HCT116 (cell line): Measurements from ENCODE around the gene EHF. TPM values are rescaled to one million over a fixed set of nuclear protein-coding genes. Genes with fewer than 3 reads are reported as not detected.

Source experiments
- ATAC-seq: fragments of 200-7000 bp; cut with Tn5 transposase; 2 replicates; pipeline ENCODE4 v1.9.1; 2020; ENCODE audit warnings: mild to moderate bottlenecking, moderate library complexity
- BruUV-seq: library from RNA; stranded (reverse); fragments of 400-500 nt; replicated peaks from 2 replicates; lab custom pipeline; 2021; lab: Mats Ljungman, UMichigan
- CTCF ChIA-PET: fragments of 300-600 bp; sonication (Branson Sonifier 250); formaldehyde crosslinking; loops from one replicate; lab custom pipeline; 2021; ENCODE audit warnings: antibody characterized with exemption; lab: Charles Lee
- POLR2A ChIA-PET: fragments of 300-600, 350-600 bp; sonication (Branson Sonifier 250); formaldehyde crosslinking; loops from one replicate; lab custom pipeline; 2021; ENCODE audit warnings: antibody characterized with exemption; lab: Charles Lee
- RAD21 ChIA-PET, 2 experiments: fragments of 300-600 bp; sonication (Branson Sonifier 250); formaldehyde crosslinking; loops; one replicate each; lab custom pipeline; 2023; ENCODE audit warnings: low total read pairs in 2 of 2; ENCODE audit not compliant: uncharacterized antibody in 2 of 2, unreplicated experiment in 2 of 2, low non-redundant PET in 1 of 2; lab: Charles Lee
- DNase-seq: peaks from one replicate; pipeline ENCODE4 v3.0.0-alpha.2; 2010; ENCODE audit warnings: low read depth, low spot score
- H2AFZ ChIP-seq: fragments of 200-600 bp; shearing (Covaris generic), sonication (generic); 2 replicates; pipeline ENCODE4 v1.6.1; 2017; ENCODE audit warnings: low read depth, mixed run types, mixed read lengths, antibody characterized with exemption, low read length; ENCODE audit not compliant: poor library complexity, severe bottlenecking
- H3K27ac ChIP-seq: 2 replicates; pipeline ENCODE4 v1.5.1; 2012; ENCODE audit warnings: low read depth, low read length
- H3K27me3 ChIP-seq: fragments of 200-600 bp; sonication (generic); 2 replicates; pipeline ENCODE4 v1.6.1; 2016; ENCODE audit warnings: mixed run types, low read length, mixed read lengths; ENCODE audit not compliant: insufficient read depth
- H3K36me3 ChIP-seq, 2 experiments: fragments of 200-500 bp in 1 of 2; fragments of 200-600 bp in 1 of 2; sonication (Bioruptor generic) in 1 of 2; sonication (generic) in 1 of 2; 2 replicates each; pipeline versions ENCODE4 v1.5.1 to v1.6.1; 2014 to 2016; ENCODE audit warnings: low read length in 2 of 2, inconsistent platforms in 1 of 2, mixed read lengths in 1 of 2, mixed run types in 1 of 2; ENCODE audit not compliant: insufficient read depth in 2 of 2, control insufficient read depth in 1 of 2
- H3K4me1 ChIP-seq, 2 experiments: fragments of 200-600 bp in 1 of 2; sonication (generic) in 1 of 2; 2 replicates each; pipeline versions ENCODE4 v1.5.1 to v1.6.1; 2012 to 2017; ENCODE audit warnings: low read length in 2 of 2, inconsistent platforms in 1 of 2, mild to moderate bottlenecking in 1 of 2, mixed read lengths in 1 of 2, mixed run types in 1 of 2, moderate library complexity in 1 of 2; ENCODE audit not compliant: insufficient read depth in 2 of 2, control insufficient read depth in 1 of 2
- H3K4me2 ChIP-seq: fragments of 200-600 bp; sonication (generic); 2 replicates; pipeline ENCODE4 v1.6.1; 2017; ENCODE audit warnings: mixed run types, low read length, mixed read lengths
- H3K4me3 ChIP-seq, 2 experiments: fragments of 200-600 bp in 1 of 2; sonication (generic) in 1 of 2; replicated peaks in 1 of 2; 2 replicates each; pipeline ENCODE4 v1.5.1; 2011 to 2016; ENCODE audit warnings: low read length in 2 of 2, control low read depth in 1 of 2, low read depth in 1 of 2, mild to moderate bottlenecking in 1 of 2, mixed read lengths in 1 of 2, mixed run types in 1 of 2
- H3K79me2 ChIP-seq: fragments of 200-600 bp; sonication (generic); 2 replicates; pipeline ENCODE4 v1.6.1; 2017; ENCODE audit warnings: mild to moderate bottlenecking, mixed run types, low read length, moderate library complexity, mixed read lengths; ENCODE audit not compliant: insufficient read depth
- H3K9ac ChIP-seq: fragments of 200-600 bp; sonication (generic); 2 replicates; pipeline ENCODE4 v1.6.1; 2016; ENCODE audit warnings: low read length, mixed read lengths
- H3K9me2 ChIP-seq: fragments of 200-600 bp; sonication (generic), shearing (Covaris generic); 2 replicates; pipeline ENCODE4 v1.6.1; 2017; ENCODE audit warnings: mixed run types, mild to moderate bottlenecking, moderate library complexity; ENCODE audit not compliant: insufficient read depth
- H3K9me3 ChIP-seq, 2 experiments: fragments of 200-500 bp in 1 of 2; fragments of 200-600 bp in 1 of 2; sonication (Bioruptor generic) in 1 of 2; sonication (generic) in 1 of 2; 2 replicates each; pipeline ENCODE4 v1.6.1; 2014 to 2017; ENCODE audit warnings: low read length in 2 of 2, mixed read lengths in 2 of 2, inconsistent platforms in 1 of 2, low read depth in 1 of 2, mild to moderate bottlenecking in 1 of 2, mixed run types in 1 of 2, moderate library complexity in 1 of 2; ENCODE audit not compliant: control insufficient read depth in 1 of 2, insufficient read depth in 1 of 2
- H4K20me1 ChIP-seq: fragments of 200-600 bp; sonication (generic), shearing (Covaris generic); 2 replicates; pipeline ENCODE4 v1.6.1; 2017; ENCODE audit warnings: mixed run types, mild to moderate bottlenecking, moderate library complexity; ENCODE audit not compliant: insufficient read depth
- CBX3 ChIP-seq: IDR thresholded peaks from 2 replicates; pipeline ENCODE4 v1.6.1; 2012; ENCODE audit warnings: low read depth
- EZH2phosphoT487 ChIP-seq: fragments of 200-600 bp; IDR thresholded peaks from 2 replicates; pipeline ENCODE4 v1.6.1; 2018; ENCODE audit warnings: antibody characterized with exemption, borderline replicate concordance
- FOSL1 ChIP-seq: IDR thresholded peaks from 2 replicates; pipeline ENCODE4 v1.6.1; 2012; ENCODE audit warnings: low read depth
- POLR2AphosphoS5 ChIP-seq: IDR thresholded peaks from 2 replicates; pipeline ENCODE4 v1.6.1; 2011; ENCODE audit warnings: mild to moderate bottlenecking, low read depth, low read length, moderate library complexity
- RAD21 ChIP-seq: IDR thresholded peaks from 2 replicates; pipeline ENCODE4 v1.6.1; 2012; ENCODE audit warnings: low read depth, mild to moderate bottlenecking
- intact Hi-C: fragments of 100-400 bp; cut with micrococcal nuclease; formaldehyde crosslinking; loops from 2 replicates; pipeline ENCODE4 v1.10.0; 2022
- total RNA-seq: library from RNA; stranded (reverse); gene quantifications from one replicate; pipeline ENCODE4 v1.2.1, GENCODE V29; 2021; ENCODE audit not compliant: unreplicated experiment
- TF ChIP-seq, protein P1 (sequence below), 3 experiments: fragments of 200-600 bp in 1 of 3; sonication (generic) in 1 of 3; IDR thresholded peaks in 2 of 3; conservative IDR thresholded peaks in 1 of 3; 2 replicates each; pipeline ENCODE4 v1.5.1; 2012 to 2017; ENCODE audit warnings: low read depth in 2 of 3, low read length in 2 of 3, antibody characterized with exemption in 1 of 3, borderline replicate concordance in 1 of 3, control low read depth in 1 of 3, mild to moderate bottlenecking in 1 of 3, mixed read lengths in 1 of 3, mixed run types in 1 of 3, moderate library complexity in 1 of 3; ENCODE audit not compliant: insufficient read depth in 1 of 3

EHF gene
- total RNA-seq, 1 experiment from 2014 or later, result 51.5 TPM

DNA sequence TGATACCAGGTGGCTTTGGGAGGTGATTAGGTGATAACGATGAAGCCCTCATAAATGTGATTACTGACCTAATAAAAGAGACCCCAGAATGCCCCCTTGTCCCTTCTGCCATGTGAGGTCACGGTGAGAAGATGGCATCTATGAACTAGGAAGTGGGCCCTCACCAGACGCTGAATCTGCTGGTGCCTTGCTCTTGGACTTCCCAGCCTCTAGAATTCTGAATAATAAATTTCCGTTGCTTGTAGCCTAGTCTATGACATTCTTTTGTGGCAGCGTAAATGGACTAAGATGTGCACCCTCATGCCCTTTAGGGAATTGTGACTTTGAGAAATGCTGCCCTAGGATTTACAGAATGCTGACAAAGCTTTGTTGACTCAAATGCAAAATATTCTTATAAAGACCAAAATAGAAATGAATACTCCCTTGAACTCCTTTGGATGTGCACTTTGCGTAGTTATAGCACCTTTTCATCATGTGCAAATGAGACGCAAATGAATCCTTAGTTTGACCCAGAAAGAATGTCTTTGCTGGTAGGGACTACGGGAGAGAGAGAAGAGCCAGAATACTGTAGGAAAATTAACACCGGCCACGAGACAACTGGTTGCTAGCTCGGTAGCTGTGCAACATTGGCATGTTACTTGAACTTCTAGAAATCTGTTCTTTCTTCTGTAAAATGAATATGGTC is 24.8 kb upstream of the EHF start:
- no peaks in the 10 kb centered on the region for H3K9me2 ChIP-seq
- ChIA-PET RAD21 (interaction anchor here in 1 of 2 experiments (0.7 kb wide), 1 partner anchor 58 kb away, joined by 3 read pairs; no protein-coding TSS in a partner anchor), POLR2A (interaction anchor here (1.9 kb wide), 1 partner anchor 59 kb away, joined by 4 read pairs; no protein-coding TSS in a partner anchor), CTCF (interaction anchor here (2.0 kb wide), 1 partner anchor 10 kb away, joined by 8 read pairs; no protein-coding TSS in a partner anchor)
- H3K27ac ChIP-seq, result no peak overlapping the region
- DNase-seq (no peak), ATAC-seq (no peak)
- peaks cover 0 to 28% of the 10 kb centered on the region in 2 experiments; a peak in 2 of 4 replicates for H3K36me3 ChIP-seq
- H3K9me3 ChIP-seq, result peaks cover 0 to 19% of the 10 kb centered on the region in 2 experiments; a peak in 1 of 4 replicates
- no peaks in the 10 kb centered on the region for H4K20me1 ChIP-seq
- no peak overlapping the region for H3K9ac ChIP-seq
- no peak overlapping the region for H3K4me3 ChIP-seq
- intact Hi-C loops, result loop anchor here (10.0 kb wide), 1 partner anchor 179 kb away; no protein-coding TSS in a partner anchor
- peaks cover 26 to 30% of the 10 kb centered on the region in 2 experiments for H3K4me1 ChIP-seq
- H3K27me3 ChIP-seq, result no peaks in the 10 kb centered on the region
- no peak overlapping the region for H2AFZ ChIP-seq
- H3K79me2 ChIP-seq, result no peaks in the 10 kb centered on the region
- no peak overlapping the region for H3K4me2 ChIP-seq
- no peak for TF ChIP-seq EZH2phosphoT487
- TF ChIP-seq FOSL1, result no peak
- TF ChIP-seq, protein P1, sequence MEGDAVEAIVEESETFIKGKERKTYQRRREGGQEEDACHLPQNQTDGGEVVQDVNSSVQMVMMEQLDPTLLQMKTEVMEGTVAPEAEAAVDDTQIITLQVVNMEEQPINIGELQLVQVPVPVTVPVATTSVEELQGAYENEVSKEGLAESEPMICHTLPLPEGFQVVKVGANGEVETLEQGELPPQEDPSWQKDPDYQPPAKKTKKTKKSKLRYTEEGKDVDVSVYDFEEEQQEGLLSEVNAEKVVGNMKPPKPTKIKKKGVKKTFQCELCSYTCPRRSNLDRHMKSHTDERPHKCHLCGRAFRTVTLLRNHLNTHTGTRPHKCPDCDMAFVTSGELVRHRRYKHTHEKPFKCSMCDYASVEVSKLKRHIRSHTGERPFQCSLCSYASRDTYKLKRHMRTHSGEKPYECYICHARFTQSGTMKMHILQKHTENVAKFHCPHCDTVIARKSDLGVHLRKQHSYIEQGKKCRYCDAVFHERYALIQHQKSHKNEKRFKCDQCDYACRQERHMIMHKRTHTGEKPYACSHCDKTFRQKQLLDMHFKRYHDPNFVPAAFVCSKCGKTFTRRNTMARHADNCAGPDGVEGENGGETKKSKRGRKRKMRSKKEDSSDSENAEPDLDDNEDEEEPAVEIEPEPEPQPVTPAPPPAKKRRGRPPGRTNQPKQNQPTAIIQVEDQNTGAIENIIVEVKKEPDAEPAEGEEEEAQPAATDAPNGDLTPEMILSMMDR (IDR thresholded peaks at IDR 0.05 in 2 of 3, conservative IDR thresholded peaks at IDR 0.05 in 1 of 3; ENCODE audit: borderline replicate concordance in 1 of 3, insufficient read depth in 1 of 3, low read depth in 2 of 3, low read length in 2 of 3), result no peak
- no peak for TF ChIP-seq CBX3
- no peak for TF ChIP-seq RAD21
- TF ChIP-seq POLR2AphosphoS5, result no peak
- BruUV-seq, result no TSS peak
